ENCODE data around the gene AP3B2.
A peak's percentile ranks its signal among the peaks of the same experiment; 100 is the strongest.
"Not testable (repeated sequence)": the region's sequence is repeated elsewhere in the genome, so short reads cannot be mapped to it uniquely, and the experiment has no call there.

The AP3B2 gene, protein sequence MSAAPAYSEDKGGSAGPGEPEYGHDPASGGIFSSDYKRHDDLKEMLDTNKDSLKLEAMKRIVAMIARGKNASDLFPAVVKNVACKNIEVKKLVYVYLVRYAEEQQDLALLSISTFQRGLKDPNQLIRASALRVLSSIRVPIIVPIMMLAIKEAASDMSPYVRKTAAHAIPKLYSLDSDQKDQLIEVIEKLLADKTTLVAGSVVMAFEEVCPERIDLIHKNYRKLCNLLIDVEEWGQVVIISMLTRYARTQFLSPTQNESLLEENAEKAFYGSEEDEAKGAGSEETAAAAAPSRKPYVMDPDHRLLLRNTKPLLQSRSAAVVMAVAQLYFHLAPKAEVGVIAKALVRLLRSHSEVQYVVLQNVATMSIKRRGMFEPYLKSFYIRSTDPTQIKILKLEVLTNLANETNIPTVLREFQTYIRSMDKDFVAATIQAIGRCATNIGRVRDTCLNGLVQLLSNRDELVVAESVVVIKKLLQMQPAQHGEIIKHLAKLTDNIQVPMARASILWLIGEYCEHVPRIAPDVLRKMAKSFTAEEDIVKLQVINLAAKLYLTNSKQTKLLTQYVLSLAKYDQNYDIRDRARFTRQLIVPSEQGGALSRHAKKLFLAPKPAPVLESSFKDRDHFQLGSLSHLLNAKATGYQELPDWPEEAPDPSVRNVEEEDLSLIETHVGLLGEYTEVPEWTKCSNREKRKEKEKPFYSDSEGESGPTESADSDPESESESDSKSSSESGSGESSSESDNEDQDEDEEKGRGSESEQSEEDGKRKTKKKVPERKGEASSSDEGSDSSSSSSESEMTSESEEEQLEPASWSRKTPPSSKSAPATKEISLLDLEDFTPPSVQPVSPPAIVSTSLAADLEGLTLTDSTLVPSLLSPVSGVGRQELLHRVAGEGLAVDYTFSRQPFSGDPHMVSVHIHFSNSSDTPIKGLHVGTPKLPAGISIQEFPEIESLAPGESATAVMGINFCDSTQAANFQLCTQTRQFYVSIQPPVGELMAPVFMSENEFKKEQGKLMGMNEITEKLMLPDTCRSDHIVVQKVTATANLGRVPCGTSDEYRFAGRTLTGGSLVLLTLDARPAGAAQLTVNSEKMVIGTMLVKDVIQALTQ

DNA sequence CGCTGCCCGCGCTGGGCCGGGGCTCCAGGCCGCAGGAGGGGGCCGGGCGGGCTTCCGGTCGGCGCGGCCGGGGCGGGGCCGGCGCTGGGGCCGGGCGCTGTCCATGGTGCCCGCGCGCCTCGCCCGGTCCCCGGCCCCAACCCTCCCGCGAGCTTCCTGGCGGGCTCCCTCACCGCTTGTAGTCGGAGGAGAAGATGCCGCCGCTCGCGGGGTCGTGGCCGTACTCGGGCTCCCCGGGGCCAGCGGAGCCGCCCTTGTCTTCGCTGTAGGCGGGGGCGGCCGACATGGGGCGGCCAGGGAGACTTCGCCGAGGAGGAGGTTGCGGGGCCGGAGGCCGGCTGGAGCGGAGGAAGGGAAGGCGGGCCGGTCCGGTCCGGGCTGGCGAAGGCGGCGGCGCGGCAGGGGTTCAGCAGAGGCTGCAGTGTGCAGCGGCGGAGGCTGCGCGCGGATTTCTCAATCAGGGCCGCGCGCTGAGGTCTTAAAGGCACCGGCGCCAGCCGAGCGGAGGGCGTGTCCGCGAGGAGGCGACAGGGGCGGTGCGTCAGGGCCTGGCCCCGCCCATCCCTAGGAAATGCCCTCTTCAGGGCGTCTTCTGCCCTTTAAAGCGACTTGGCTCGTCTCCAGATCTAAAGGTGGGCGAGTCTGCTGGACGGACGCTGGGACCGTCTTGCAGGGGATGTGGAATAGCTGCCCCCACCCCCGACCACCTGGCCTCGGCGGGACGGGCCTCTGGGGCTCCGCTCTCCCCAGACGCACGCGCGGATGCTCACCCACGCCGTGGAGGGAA is at the start of gene AP3B2:
Gene AP3B2 (minus strand): TSS at position 455 of the 787 bp plus-strand sequence. CDS start 169 bp downstream, at position 286.
- peak; percentile 79 for DNase-seq

DNA sequence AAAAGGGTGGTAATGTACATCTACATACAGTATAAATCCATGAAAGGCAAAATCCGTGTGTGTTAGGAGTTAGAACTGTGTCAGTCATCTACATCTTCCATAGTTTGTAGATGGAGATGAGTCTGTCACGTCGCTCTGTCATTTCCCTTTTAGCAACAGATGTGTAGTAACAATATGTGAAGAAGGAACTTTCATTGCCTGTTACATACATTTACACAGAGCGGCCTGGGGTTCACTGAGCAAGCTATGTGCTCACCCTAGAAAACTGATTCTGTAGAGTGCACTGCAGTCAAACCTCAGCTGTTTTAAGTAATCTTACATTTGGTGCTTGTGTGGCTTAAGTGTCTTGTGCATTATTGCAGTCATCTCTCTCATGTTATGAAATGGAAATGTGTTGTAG is 41.6 kb upstream of the AP3B2 start:
- no peak for DNase-seq

DNA sequence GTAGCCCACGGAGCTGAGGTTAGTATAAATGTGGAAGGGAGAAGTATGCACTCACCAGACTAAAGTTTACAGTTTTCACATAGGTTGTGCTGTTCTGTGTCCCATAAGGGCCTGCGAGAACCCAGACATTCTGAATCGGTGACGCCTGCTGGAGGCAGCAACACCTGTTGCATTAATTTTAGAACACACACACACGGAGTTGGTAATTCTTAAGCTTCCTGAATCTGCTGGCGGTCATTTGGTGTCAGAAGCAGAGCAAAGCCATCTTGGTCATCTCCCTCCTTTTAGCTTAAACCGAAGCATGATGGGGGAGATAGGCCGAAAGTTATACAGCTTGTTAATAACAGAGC is 41.1 kb upstream of the AP3B2 start:
- no peak for DNase-seq

DNA sequence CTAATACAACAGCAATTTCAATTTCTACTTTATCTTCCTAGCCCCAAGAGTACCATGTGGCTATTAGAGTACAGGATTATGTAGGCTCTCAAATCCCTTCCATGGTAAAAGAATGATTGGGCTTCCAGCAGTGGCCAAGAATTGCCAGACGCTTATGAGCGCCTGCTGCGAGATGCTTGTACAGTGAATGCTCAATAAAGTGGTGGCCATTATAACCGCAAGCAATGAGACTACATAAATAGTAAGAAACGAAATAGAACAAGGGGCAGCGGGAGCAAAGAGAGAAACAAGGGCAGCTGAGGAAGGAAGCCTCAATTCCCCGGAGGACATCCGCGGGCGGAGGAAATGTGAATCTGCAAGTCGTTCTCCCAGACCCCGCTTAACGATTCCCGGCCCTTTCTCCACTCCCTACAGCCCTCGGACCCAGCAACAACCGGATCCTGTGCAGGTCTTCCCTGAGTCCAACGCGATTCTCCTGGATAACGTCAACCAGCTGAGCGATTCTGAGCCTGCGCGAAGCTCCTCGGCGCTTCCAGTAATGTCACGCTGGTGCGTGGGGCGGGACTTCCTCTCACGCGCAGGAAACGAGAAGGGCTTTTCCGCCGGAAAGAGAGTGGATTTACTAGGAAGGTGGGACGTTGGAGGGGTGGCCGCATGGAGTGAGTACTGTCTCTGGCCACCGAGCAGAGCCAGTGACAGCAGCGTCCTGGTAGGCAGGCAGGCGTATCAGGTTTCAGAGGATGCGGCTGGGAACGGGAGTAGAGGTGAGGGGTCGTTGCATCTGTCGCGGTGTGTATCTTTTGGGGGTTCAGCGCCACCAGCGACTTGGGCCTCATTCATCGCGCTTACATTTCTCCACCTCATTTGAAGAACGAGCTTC is 40.5 kb upstream of the AP3B2 start:
- DNase-seq, result peak; percentile 90

DNA sequence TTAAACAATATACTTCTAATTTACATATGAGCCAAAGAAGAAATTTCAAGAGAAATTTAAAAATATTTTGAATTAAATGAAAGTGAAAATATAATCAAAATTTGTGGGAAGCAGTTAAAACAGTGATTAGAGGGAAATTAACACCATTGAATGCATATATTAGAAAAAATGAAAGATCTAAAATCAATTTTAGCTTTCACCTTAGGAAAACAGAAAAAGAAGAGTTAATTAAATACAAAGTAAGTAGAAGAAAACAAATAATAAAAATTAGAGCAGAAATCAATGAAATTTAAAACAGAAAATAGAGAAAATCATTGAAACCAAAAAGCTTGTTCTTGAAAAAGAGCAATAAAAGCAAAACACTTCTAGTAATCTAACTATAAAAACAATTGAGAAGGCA is 38.6 kb upstream of the AP3B2 start:
- no peak for DNase-seq

DNA sequence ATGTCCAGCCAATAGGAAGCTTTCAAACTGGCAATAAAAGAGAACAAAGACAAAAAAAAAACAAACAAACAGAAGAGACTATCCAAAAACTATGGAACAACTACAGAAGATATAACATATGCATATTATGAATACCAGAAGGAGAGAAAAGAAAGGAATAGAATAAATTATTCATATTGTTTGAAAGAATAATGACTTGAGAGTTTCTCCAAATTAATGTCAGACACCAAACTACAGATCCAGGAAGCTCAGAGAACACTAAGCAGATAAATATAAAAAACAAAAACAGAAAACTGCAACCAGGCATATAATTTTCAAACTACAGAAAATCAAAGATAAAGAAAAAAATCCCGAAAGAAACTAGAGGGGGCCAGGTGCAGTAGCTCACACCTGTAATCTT is 34.1 kb upstream of the AP3B2 start:
- DNase-seq, result no peak

DNA sequence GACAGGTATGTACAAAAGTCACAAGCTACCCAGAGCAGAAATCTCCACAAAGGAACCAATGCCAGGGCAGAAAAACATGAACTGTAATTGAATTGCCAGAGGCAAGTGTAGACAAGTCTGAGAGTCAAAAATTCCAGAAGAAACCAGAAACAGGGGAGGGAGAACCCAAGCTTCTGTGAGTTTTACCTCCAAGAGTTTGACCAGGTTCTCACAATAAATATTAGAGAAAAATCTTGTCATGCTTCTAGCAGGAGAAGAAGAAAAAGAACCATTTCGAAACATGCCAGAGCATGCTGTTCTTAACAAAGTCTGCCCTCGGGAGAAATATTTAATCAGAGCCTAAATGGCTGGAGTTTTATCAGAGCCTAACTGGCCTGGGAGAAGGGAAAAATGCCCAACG is 32.5 kb upstream of the AP3B2 start:
- no peak for DNase-seq

DNA sequence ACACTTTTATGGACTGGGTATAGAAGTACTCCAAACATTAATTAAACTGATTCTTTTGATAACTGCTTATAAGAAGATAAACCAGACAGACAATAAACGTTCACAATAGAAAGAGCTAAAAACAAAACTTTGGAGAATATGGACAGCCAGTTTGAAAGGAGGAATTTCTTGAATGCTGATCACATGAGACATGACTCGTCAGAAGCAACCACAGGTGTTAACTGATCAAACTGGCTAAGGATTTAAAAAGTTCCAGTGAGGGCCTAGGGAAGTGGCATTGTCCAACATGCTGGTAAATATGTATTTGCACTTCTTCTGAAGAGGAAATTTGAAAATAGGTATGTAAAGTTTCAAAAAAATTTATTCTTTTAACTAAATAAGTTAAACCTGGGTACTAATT is 29.4 kb upstream of the AP3B2 start:
- no peak for DNase-seq

DNA sequence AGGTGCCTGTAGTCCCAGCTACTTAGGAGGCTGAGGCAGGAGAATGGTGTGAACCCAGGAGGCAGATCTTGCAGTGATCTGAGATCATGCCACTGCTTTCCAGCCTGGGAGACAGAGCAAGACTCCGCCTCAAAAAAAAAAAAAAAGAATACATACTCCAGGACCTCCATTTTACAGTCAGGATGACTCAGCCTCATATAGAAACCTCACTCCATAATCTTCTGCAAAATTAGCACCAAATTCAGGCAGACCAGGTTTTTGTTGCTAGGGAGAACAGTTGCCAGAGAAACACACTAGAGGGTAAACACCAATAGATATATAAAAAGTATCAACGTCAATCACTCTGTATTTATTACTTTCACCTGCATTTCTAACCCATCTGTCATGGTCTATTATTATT is 28.3 kb upstream of the AP3B2 start:
- no peak for DNase-seq

DNA sequence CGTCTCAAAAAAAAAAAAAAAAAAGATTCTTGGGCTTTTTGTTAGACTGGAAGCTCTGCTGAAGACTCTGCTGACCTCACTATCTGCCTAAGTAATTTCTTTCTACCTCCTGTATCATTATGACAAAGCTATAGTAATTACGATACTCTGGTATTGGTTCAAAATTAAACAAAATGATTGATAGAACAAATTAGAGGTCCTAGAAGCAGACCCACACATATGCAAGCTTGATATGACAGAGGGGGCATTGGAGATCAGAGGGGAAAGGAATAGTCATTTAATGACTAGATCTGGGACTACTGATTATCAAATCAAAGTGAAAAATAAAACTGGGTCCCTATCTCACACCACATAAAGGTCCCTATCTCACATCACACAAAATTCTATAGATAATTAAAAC is 21.9 kb upstream of the AP3B2 start:
- DNase-seq, result no peak

DNA sequence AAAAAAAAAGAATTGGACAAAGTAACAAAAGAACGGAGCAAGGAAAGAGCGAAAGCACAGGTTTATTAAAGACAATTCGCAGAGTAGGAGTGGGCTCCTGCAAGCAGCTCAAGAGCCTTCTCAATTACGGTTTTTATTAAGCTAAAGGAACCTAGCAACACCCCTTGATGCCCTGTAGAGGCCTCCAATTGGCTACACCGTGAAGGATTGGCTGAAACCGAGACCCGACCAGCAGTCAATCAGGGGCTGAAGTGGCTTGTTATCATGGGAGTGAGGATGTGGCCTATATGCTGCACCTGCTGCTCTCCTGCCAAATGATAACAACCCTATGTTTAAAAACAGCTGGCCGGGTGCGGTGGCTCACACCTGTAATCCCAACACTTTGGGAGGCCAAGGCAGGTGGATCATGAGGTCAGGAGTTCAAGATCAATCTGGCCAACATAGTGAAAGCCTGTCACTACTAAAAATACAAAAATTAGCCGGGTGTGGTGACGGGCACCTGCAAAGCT is 20.4 kb upstream of the AP3B2 start:
- DNase-seq, result no peak

DNA sequence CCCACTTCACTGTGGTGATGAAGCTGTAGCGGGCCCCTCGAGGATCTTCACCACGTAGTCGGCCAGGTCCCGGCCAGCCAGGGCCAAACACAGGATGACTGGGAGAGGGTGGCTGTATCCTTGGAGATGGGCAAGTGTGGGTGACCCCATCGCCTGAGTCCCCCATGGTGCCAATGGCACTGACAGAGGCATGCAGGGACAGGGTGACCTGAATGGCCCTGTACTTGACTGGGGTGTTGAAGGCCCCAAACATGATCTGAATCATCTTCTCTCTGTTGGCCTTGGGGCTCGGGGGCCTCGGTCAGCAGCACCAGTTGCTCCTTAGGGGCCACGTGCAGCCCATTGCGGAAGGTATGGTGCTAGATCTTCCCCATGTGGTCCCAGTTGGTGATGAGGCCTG is 17.1 kb upstream of the AP3B2 start:
- DNase-seq, result no peak

DNA sequence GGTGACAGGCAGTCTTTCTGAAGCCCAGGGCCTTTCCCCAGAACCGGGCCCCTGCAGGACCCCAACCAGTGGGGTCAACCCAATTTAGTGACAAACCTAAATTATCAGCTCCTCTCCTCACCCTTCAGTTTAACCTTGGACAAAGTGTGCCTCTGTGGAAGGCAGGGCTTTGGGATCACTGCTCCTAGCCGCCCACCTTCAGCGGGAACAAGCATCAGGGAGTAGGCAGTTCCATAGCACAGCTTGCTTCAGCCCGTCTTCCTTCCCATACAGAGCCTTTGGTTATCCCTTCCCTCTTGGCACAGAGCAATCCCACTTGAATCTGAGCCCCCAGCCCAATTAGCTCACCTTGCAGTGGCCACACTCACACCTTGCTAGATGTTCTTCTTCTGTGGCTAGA is 5.3 kb upstream of the AP3B2 start:
- DNase-seq, result no peak

DNA sequence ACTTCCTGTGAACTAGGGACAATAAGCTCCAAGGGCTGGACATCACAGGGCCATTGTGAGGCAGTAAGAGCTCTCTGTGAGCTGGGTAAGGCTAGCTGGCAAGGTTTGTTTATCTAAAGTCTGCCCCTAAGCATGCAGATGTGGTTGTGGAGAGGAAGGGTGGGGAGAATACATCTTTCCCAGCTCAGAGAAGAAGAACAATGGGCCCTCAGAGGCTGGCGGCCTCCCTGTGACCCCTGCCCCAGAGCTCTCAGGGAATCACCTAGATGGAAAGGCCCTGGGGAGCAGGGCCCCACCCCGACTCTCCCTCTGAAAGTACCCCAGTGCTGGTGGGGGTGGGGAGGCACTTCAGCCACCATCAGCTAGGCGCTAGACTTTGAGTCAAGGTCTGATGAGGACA is 4.3 kb upstream of the AP3B2 start:
- no peak for DNase-seq

DNA sequence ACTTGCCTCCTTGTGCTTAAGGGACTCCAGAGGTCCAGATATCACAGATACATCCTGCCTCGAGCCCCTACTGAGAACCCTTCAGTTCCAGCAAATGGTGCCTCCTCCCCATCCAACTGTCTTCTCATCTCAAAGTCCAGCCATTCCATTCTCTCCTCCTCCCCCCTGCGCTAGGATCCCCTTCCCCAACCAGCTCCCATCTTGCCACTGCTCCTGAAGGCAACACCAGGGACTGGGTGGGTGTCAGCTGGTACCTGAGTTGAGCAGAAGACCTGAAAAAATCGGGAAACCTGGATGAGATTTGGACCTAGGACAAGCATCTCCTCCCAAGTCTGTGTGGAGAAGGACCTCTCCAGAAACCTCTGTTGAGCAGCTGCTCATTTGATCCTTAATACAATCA is 2.4 kb upstream of the AP3B2 start:
- DNase-seq, result no peak

DNA sequence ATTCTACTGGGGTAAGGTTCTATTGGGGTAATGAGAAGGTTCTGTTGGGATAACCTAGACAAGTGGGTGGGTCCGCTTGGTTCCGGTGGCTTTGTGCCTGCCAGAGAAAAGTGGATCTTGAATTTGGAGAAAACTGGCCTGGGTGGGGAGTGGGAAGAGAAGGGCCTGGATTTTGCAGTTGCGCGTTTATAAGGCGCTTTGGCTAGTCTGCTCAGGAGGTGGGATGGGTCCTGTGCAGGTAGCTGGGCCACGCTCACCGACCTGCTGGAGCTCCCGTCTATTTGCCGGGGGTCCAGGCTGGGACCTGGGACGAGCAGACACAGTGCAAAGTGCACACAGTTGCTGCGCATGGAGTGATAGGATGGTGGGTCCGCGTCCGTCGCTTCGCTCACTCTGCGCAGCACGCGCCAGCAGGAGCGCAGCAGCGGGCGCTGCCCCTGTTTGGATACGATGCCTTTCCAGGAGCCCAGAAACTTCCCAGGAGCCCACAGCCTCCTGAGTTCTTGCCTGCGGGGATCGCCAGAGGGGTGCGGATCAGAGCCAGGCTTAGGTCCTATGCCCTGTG is 1.3 kb upstream of the AP3B2 start:
- no peak for DNase-seq

DNA sequence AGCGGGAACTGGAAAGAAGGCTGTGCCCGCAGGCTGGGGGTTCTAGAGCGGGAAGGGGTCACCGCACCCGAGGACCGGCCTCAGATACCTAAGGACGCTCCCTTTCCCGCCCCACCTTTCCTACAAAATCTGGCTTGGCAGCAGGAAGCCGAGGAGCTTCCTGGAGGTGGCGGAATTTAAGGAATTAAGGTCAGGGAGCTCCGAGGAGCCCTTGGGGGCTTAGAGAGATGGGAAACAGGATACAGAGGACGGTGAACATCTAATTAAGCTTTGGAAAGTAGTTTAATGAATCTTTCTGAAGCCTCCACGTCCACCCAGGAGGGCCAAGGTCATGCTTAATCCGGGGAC is 507 bp upstream of the AP3B2 start:
- no peak for DNase-seq

DNA sequence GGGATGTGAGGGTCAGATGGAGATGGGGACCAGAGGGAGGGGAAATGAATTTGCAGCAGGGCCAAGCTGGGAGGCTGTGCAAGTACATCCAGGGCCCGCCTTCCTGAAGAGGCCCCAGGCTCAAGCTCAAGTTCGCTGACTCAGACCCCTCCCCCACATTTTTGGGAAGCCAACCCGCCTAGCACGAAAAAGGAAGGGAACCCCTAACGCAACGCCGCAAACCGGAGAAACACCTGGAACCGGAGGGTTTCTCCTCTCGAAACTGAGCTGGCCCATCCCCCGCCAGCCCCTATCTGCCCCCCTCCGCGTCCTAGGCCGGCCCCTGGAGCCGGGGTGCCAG is 624 bp downstream of the AP3B2 start:
- DNase-seq, result peak; percentile 24

DNA sequence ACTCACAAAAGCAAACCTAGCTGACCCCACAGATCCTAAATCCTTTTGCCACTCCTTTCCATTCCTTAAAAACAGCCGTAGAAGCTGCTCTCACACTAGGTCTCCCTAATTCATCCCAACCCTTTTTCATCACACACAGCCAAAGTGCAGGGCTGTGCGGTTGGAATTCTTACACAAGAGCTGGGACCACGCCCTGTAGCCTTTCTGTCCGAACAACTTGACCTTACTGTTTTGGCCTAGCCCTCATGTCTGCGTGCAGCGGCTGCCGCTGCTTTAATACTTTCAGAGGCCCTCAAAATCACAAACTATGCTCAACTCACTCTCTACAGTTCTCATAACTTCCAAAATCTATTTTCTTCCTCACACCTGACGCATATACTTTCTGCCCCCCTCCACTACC is 3.8 kb downstream of the AP3B2 start:
- not testable (repeated sequence) for DNase-seq

DNA sequence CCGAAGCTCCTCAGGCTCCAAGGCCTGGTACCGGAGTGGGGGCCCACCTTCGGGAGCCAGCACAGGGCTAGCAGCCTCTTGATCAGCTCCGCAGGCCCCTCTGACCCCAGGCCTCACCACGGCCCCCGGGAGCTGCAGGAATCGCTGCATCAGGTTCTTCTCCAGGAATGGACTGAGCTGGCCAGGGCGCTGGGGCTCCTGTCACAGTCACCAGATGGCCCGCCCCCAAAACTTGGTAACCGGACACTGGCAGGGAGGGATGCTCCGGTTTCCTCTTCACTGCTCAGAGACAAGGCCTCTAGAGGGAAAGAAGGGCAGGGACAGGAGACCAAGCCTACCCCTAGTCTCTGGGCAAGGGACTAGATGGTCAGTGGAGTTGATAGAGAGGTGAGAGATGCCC is 9.9 kb downstream of the AP3B2 start:
- DNase-seq, result no peak

DNA sequence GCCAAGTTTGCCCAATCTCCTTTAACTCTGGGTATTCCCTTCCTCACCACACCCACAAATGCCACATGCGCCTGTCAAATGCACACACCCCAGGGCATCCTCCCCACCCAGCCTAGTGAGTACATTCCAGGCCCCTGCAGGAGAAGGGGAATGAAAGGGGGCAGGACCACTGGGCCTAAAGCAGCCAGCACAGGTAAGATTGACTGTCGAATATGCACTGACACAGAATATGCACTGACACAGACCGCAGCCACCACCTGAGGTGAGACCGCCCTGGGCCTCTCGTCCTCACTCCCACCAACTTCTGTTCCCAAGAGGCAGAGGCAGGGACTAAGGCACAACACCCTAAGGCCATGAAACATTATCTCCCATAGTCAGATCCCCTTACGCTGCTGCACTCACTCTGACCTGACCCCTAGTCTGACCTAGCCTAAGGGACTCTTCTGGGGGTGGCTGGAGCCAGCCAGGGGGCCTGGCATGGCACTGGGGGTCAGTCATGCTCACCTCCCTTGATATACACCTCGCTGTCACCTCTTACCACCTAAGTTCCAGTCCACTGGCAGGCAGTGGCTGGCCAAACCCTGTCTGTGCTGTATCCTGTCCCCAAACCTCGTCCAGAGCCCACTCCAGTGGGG is 10.8 kb downstream of the AP3B2 start:
- no peak for DNase-seq
